ENCODE results near the gene KATNA1.

KATNA1 gene

GRCh38 chr6:149580880-149581279 lies 67.6 kb downstream of the KATNA1 start:
- Histone ChIP-seq H3K27ac (ENCODE audit: poor library complexity, severe bottlenecking) (peak overlapping the region; percentile 42), H3K9me3 (ENCODE audit: severe bottlenecking) (no peaks in the 10 kb centered on the region), H3K27me3 (ENCODE audit: insufficient read depth, poor library complexity, severe bottlenecking) (no peaks in the 10 kb centered on the region), H3K4me1 (ENCODE audit: insufficient read depth, poor library complexity, severe bottlenecking) (peaks cover 15% of the 10 kb centered on the region), H3K36me3 (ENCODE audit: low read depth) (peaks cover 61% of the 10 kb centered on the region), H3K4me3 (ENCODE audit: severe bottlenecking) (no peak overlapping the region)
- DNase-seq (ENCODE audit: low spot score) (no peak), ATAC-seq (ENCODE audit: low read depth) (peak; percentile 94)
- no peak for TF ChIP-seq CTCF (IDR thresholded peaks at IDR 0.05; ENCODE audit: poor library complexity, severe bottlenecking)

- H3K4me1 ChIP-seq (ENCODE audit: insufficient read depth, poor library complexity, severe bottlenecking) = peaks cover 20% of the 10 kb centered on the region
- H3K4me3 ChIP-seq (ENCODE audit: severe bottlenecking) = no peak overlapping the region
- H3K36me3 ChIP-seq (ENCODE audit: low read depth) = peaks cover 7% of the 10 kb centered on the region; the same call in 1 of the 2 replicates
- DNase-seq (ENCODE audit: low spot score) (no peak), ATAC-seq (ENCODE audit: low read depth) (no peak)
- no peak overlapping the region for H3K27ac ChIP-seq (ENCODE audit: poor library complexity, severe bottlenecking)
- no peak for TF ChIP-seq CTCF (IDR thresholded peaks at IDR 0.05; ENCODE audit: poor library complexity, severe bottlenecking)
- H3K27me3 ChIP-seq (ENCODE audit: insufficient read depth, poor library complexity, severe bottlenecking) = no peaks in the 10 kb centered on the region
- no peaks in the 10 kb centered on the region for H3K9me3 ChIP-seq (ENCODE audit: severe bottlenecking)
Measured at GRCh38 chr6:149567945-149568585, 80.4 kb downstream of the KATNA1 start.

- Histone ChIP-seq H3K27ac (ENCODE audit: poor library complexity, severe bottlenecking) (peak overlapping the region; percentile 59), H3K4me3 (ENCODE audit: severe bottlenecking) (peak overlapping the region; percentile 95), H3K4me1 (ENCODE audit: insufficient read depth, poor library complexity, severe bottlenecking) (peaks cover 20% of the 10 kb centered on the region), H3K27me3 (ENCODE audit: insufficient read depth, poor library complexity, severe bottlenecking) (no peaks in the 10 kb centered on the region), H3K36me3 (ENCODE audit: low read depth) (no peaks in the 10 kb centered on the region), H3K9me3 (ENCODE audit: severe bottlenecking) (no peaks in the 10 kb centered on the region)
- DNase-seq (ENCODE audit: low spot score) (no peak), ATAC-seq (ENCODE audit: low read depth) (no peak)
- TF ChIP-seq CTCF (IDR thresholded peaks at IDR 0.05; ENCODE audit: poor library complexity, severe bottlenecking) = no peak
Measured at GRCh38 chr6:149567194-149567586, 81.3 kb downstream of the KATNA1 start.

- Histone ChIP-seq H3K27me3 (ENCODE audit: insufficient read depth, poor library complexity, severe bottlenecking) (no peaks in the 10 kb centered on the region), H3K27ac (ENCODE audit: poor library complexity, severe bottlenecking) (peak overlapping the region; percentile 59), H3K4me3 (ENCODE audit: severe bottlenecking) (peak overlapping the region; percentile 95), H3K9me3 (ENCODE audit: severe bottlenecking) (no peaks in the 10 kb centered on the region), H3K36me3 (ENCODE audit: low read depth) (no peaks in the 10 kb centered on the region), H3K4me1 (ENCODE audit: insufficient read depth, poor library complexity, severe bottlenecking) (peaks cover 20% of the 10 kb centered on the region)
- DNase-seq (ENCODE audit: low spot score) = peak; percentile 65
- no peak for TF ChIP-seq CTCF (IDR thresholded peaks at IDR 0.05; ENCODE audit: poor library complexity, severe bottlenecking)
- ATAC-seq (ENCODE audit: low read depth) = peak; percentile 44
Measured at GRCh38 chr6:149566410-149567193, 81.9 kb downstream of the KATNA1 start.
